ENCODE results near the gene STX3.

Gene STX3

GRCh38 chr11:59756845-59757244 lies 1.7 kb downstream of the STX3 start:
- DNase-seq (ENCODE audit: low read depth), result no peak
- no peak for TF ChIP-seq CTCF (IDR thresholded peaks at IDR 0.05; ENCODE audit: control insufficient read depth, insufficient read depth, low read depth, low read length, missing control alignments)
- no peak overlapping the region for H3K4me3 ChIP-seq (ENCODE audit: control insufficient read depth, low read depth, low read length)

DNA sequence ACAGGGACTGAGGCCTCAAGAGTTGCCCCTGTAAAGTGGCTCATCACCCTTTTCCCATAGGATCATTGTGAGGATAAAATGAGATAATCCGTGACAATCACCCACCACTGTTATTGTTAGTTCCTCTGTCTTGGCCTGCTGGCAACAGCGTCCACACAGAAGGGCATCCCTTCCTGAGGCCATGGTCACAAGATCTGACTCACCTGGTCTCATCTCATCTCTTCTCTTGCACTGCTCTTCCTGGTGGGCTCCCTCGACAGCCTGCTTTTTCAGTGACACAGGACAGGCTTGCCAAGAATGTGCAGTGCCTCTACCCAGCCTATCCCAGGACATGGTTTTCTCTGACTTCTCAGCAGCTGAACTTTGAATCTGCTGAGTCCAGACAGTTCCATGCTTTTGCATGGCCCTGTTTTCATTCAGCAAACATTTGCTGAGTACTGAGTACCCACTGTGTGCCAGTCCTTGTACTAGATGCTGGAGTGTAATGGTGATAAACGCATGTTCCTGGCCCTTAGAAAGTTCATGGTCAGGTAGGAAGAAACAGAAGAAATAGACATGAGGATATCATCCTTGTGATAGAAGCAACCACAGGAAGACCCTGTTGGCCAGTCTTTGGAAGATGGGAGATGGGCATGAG lies 3.3 kb downstream of the STX3 start:
- no peak for TF ChIP-seq CTCF (IDR thresholded peaks at IDR 0.05; ENCODE audit: control insufficient read depth, insufficient read depth, low read depth, low read length, missing control alignments)
- no peak for DNase-seq (ENCODE audit: low read depth)
- no peak overlapping the region for H3K4me3 ChIP-seq (ENCODE audit: control insufficient read depth, low read depth, low read length)

- no peak for DNase-seq (ENCODE audit: low read depth)
- TF ChIP-seq CTCF (IDR thresholded peaks at IDR 0.05; ENCODE audit: control insufficient read depth, insufficient read depth, low read depth, low read length, missing control alignments), result no peak
These were observed 4.7 kb downstream of the STX3 start for GRCh38 chr11:59759900-59760299.

GRCh38 chr11:59760771-59761170 lies 5.6 kb downstream of the STX3 start:
- no peak overlapping the region for H3K4me3 ChIP-seq (ENCODE audit: control insufficient read depth, low read depth, low read length)
- TF ChIP-seq CTCF (IDR thresholded peaks at IDR 0.05; ENCODE audit: control insufficient read depth, insufficient read depth, low read depth, low read length, missing control alignments), result no peak
- DNase-seq (ENCODE audit: low read depth), result no peak

More at GRCh38 chr11:59759900-59760299, 4.7 kb downstream of the STX3 start:
- H3K4me3 ChIP-seq (ENCODE audit: control insufficient read depth, low read depth, low read length), result no peak overlapping the region

GRCh38 chr11:59761993-59762392 lies 6.8 kb downstream of the STX3 start:
- no peak for TF ChIP-seq CTCF (IDR thresholded peaks at IDR 0.05; ENCODE audit: control insufficient read depth, insufficient read depth, low read depth, low read length, missing control alignments)
- DNase-seq (ENCODE audit: low read depth), result no peak
- no peak overlapping the region for H3K4me3 ChIP-seq (ENCODE audit: control insufficient read depth, low read depth, low read length)

- H3K4me3 ChIP-seq (ENCODE audit: control insufficient read depth, low read depth, low read length), result no peak overlapping the region
- DNase-seq (ENCODE audit: low read depth), result no peak
These were observed 10.0 kb downstream of the STX3 start for GRCh38 chr11:59765068-59765735.

More at GRCh38 chr11:59765068-59765735, 10.0 kb downstream of the STX3 start:
- TF ChIP-seq CTCF (IDR thresholded peaks at IDR 0.05; ENCODE audit: control insufficient read depth, insufficient read depth, low read depth, low read length, missing control alignments), result no peak
